Testis (tissue), 2 donors: ENCODE results near the gene ZNF296.

Experiments
- POLR2A ChIP-seq: fragments of 450-650 bp; IDR thresholded peaks from one replicate; pipeline ENCODE4 v1.6.1; 2017; ENCODE audit warnings: antibody characterized with exemption, mild to moderate bottlenecking, moderate library complexity
- TF ChIP-seq, protein P1 (sequence below), 3 experiments: fragments of 450-650 bp in 2 of 3; fragments of 200-600 bp in 1 of 3; sonication (generic) in 1 of 3; IDR thresholded peaks; one replicate each; pipeline ENCODE4 v1.5.1; 2016 to 2019; ENCODE audit warnings: antibody characterized with exemption in 3 of 3, mild to moderate bottlenecking in 2 of 3, moderate library complexity in 1 of 3

GRCh38 chr19:45079063-45079910 lies 3.0 kb upstream of the ZNF296 start, which contains the start of gene GEMIN7:
- TF ChIP-seq, protein P1, sequence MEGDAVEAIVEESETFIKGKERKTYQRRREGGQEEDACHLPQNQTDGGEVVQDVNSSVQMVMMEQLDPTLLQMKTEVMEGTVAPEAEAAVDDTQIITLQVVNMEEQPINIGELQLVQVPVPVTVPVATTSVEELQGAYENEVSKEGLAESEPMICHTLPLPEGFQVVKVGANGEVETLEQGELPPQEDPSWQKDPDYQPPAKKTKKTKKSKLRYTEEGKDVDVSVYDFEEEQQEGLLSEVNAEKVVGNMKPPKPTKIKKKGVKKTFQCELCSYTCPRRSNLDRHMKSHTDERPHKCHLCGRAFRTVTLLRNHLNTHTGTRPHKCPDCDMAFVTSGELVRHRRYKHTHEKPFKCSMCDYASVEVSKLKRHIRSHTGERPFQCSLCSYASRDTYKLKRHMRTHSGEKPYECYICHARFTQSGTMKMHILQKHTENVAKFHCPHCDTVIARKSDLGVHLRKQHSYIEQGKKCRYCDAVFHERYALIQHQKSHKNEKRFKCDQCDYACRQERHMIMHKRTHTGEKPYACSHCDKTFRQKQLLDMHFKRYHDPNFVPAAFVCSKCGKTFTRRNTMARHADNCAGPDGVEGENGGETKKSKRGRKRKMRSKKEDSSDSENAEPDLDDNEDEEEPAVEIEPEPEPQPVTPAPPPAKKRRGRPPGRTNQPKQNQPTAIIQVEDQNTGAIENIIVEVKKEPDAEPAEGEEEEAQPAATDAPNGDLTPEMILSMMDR (IDR thresholded peaks at IDR 0.05) = peak in 1 of 3 experiments; percentile 25
- TF ChIP-seq POLR2A = no peak
